ENCODE data around the gene MKNK2.
"Not testable (repeated sequence)": the region's sequence is repeated elsewhere in the genome, so short reads cannot be mapped to it uniquely, and the experiment has no call there.

The MKNK2 gene

DNA sequence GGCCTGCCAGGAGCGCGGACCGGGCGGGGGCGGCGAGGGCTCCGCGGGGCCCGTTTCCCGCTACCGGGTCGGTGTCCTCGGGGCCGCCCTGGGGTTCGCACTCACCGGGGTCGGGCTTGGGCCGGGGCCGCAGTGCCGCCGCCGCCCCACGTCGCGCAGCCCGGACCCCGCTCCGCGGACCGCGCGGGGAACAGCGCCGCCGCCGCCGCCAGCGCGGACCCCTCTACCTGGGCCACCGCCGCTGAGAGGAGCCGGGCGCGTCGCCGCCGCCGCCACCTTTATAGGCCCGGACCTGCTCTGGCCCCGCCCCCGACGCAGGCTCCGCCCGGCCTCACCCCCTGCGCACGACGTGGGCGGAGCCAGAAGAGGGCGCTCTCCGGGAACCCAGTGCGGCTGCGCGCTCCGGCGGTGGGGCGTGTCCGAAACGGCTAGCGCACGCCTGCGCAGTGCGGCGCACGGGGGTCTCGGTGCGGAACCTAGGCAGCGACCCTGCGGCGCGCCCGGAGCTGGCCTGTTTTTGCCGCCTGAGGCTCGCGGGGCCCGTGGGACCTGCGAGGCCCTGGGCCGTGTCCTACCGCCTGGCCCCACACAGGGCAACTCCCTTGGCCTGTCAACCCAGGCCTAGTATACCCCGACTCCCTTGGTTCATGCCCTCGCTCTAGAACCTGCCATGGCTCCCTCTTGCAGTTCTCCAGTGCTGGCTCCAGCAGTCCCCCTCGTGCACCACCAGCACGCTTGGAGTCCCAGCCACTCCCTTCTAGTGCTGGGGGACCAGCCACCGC lies at the start of gene MKNK2:
Gene MKNK2 (minus strand): TSS at position 254 of the 782 bp plus-strand sequence. CDS start 393 bp downstream, outside the sequence.
- FAIRE-seq (peak; percentile 94), DNase-seq (ENCODE audit: insufficient read length, low spot score) (peak; percentile 88)

DNA sequence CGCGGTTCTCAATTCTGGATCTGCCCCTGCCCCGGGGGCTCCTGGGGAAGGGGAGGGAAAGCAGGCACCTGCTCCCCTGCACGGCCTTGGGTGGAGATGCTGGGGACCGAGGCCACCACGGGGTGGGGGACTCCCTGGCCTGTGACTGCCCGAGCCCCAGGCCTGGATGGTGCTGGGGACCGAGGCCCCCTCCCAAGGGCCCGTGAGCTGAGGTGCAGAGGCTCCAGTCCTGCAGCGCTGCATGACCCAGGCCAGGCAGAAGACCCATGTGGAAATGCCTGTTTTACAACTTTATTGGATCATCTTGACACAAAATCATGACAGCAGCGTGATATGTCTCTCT lies 49.6 kb upstream of the MKNK2 start:
- FAIRE-seq (no peak), DNase-seq (ENCODE audit: insufficient read length, low spot score) (no peak)

DNA sequence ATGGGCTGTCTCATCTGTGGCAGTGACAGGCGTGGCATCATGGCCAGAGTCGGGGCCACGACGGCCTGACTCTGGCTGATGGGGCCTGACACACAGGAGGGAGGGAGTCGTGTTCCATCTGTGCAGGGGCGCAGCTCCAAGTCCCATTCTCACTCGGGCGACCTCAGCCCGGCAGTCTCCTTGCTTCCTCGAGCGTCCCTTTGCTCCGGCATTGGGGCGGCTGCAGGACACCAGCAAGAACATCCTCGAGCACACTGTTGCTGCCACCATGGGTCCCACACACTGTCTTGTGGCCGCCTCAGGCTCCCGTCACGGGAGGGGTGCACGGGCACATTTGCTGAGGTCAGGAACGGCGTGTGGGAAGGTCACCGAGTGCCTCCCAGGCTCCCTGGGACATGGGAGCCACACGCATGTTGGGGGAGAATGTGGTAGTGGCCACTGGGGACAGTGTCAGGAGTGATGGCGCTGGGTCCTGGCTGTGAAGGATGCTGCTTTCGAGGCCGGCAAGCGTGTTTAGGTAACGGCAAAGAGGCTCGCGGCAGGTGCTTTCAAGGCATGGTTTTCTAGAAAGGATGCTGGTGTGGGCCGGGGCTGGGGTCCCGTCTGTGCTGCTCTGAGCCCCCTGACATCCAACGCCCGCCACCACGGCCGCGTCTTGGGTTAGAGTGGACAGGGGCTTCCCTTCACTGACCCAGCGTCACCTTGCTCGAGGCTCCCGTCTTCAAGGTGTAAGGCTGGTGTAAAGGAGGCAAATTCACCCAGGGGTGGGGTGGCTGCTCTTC lies 49.1 kb upstream of the MKNK2 start:
- no peak for FAIRE-seq

DNA sequence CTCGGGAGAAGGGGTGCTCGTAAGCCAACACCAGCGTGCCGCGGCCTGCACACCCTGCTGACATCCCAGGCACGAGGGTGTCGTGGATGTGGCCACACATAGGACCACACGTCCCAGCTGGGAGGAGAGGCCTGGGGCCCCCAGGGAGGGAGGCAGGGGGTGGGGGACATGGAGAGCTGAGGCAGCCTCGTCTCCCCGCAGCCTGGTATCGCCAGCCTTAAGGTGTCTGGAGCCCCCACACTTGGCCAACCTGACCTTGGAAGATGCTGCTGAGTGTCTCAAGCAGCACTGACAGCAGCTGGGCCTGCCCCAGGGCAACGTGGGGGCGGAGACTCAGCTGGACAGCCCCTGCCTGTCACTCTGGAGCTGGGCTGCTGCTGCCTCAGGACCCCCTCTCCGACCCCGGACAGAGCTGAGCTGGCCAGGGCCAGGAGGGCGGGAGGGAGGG lies 48.0 kb upstream of the MKNK2 start:
- FAIRE-seq (no peak), DNase-seq (ENCODE audit: insufficient read length, low spot score) (no peak)

More for the DNA sequence above, 49.1 kb upstream of the MKNK2 start:
- no peak for DNase-seq (ENCODE audit: insufficient read length, low spot score)

DNA sequence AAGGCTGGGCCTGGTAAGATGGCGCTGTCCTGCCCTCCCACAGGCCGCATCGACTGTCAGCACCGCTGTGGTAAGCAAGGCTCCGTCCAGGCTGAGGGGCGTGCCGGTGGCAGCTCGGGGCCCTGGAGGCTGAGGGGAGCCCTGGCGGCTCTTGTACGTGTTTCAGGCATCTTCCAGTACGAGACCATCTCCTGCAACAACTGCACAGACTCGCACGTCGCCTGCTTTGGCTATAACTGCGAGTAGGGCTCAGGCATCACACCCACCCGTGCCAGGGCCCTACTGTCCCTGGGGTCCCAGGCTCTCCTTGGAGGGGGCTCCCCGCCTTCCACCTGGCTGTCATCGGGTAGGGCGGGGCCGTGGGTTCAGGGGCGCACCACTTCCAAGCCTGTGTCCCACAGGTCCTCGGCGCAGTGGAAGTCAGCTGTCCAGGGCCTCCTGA lies 46.9 kb upstream of the MKNK2 start:
- FAIRE-seq (no peak), DNase-seq (ENCODE audit: insufficient read length, low spot score) (no peak)

DNA sequence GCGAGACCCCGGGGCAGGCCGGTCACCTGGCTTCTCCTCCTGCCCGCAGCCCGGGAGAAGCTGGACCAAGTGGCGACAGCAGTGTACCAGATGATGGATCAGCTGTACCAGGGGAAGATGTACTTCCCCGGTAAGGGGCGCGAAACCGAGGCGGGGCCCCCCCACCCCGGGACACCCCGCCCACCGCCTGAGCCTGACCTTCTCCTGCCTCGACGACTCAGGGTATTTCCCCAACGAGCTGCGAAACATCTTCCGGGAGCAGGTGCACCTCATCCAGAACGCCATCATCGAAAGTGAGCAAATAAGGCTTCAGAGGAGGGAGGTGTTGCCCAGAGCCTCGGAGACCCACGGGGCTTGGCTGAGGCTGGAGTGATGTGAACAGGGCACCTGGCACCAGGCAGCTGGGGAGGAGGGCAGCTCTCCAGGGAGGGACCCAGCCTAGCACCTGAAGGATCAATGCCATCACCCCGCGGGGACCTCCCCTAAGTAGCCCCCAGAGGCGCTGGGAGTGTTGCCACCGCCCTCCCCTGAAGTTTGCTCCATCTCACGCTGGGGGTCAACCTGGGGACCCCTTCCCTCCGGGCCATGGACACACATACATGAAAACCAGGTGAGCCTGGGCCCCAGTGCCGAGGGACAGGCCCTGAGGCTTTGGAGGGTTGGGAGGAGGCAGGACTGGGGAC lies 46.3 kb upstream of the MKNK2 start:
- FAIRE-seq = peak; percentile 11
- peak; percentile 70 for DNase-seq (ENCODE audit: insufficient read length, low spot score)

DNA sequence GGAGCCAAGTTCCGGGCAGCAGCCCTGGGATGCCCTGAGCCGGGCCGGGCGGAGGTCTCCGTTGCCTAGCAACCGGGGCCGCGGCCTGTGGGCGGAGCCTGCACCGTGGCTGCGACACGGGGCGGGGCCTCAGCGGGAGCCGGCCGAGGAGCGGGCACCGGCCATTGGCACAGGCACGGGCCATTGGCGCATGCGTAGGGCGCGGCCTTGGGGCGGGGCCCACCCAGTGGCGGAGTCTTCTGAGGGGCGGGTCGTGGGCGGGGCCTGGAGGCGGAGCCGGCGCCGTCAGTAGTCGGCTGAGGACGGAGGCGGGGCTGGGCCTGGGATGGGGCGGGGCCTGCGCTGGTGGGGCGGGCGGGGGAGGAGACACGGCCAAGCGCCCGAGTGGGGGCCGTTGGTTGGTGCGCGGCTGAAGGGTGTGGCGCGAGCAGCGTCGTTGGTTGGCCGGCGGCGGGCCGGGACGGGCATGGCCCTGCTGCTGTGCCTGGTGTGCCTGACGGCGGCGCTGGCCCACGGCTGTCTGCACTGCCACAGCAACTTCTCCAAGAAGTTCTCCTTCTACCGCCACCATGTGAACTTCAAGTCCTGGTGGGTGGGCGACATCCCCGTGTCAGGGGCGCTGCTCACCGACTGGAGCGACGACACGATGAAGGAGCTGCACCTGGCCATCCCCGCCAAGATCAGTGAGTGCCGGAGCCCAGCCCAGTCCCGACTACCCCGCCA lies 45.6 kb upstream of the MKNK2 start, which contains the start of gene IZUMO4:
Gene IZUMO4 (plus strand): TSS at position 436 of the 723 bp plus-strand sequence. CDS start 31 bp downstream, at position 467.
- peak; percentile 98 for FAIRE-seq

DNA sequence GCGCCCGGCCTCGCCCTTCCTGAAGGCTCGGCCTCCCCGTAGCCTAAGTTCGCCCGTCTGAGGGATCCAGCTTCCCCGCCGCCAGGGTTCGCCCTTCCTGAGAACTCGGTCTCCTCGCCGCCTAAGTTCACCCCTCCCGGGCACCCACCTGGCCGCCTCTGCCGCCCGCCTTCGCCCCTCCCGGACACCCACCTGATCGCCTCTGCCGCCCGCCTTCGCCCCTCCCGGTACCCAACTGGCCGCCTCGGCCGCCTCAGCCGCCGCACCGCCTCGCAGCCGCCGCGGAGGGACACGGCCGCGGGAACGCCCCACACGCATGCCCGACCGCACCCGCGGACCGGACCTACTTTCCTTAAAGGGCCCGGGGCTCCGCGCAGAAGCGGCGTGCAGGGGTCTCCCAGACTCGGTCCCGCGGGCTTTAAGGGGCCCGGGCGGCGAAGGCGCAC lies 45.0 kb upstream of the MKNK2 start, which contains the start of gene MOB3A:
Gene MOB3A (minus strand): TSS at position 293 of the 446 bp plus-strand sequence. CDS start 17,766 bp downstream, outside the sequence.
- FAIRE-seq = no peak
- DNase-seq (ENCODE audit: insufficient read length, low spot score) = no peak

More for the DNA sequence above, 45.6 kb upstream of the MKNK2 start, which contains the start of gene IZUMO4:
- DNase-seq (ENCODE audit: insufficient read length, low spot score) = peak; percentile 97

DNA sequence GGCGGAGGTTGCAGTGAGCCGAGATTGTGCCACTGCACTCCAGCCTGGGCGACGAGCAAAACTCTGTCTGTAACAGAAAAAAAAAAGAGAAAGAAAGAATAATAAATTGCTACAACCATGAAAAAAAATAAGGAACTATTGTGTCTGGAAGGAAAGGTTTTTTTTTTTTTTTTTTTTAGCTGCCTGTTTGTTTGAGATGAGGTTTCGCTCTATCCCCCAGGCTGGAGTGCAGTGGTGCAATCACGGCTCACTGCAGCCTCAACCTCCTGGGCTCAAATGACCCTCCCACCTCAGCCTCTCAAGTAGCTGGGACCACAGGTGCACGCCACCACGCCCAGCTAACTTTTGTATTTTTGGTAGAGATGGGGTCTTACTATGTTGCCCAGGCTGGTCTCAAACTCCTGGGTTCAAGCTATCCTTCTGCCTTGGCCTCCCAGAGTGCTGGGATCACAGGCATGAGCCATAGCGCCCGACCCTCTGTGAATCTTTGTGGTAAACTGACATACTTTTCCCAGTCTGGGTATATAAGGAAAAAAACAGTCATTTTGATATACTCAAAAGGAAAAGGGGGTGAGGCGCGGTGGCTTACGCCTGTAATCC lies 41.0 kb upstream of the MKNK2 start:
- not testable (repeated sequence) for FAIRE-seq; DNase-seq (ENCODE audit: insufficient read length, low spot score)

DNA sequence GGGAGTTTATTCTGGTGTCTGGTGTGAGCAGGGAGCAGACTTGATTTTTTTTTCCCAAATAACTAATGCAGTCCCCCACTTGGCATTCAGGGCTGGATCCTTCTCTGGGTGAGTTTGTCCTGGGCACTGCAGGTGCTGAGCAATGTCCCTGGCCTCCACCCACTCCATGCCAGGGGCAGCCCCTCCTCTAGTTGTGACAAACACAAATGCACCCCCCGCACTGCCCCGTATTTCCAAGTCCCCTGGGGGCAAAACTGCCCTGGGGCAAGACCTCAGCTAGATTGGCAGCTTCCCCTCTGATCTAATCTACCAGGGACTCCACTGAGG lies 38.6 kb upstream of the MKNK2 start:
- DNase-seq (ENCODE audit: insufficient read length, low spot score) (no peak), FAIRE-seq (no peak)

DNA sequence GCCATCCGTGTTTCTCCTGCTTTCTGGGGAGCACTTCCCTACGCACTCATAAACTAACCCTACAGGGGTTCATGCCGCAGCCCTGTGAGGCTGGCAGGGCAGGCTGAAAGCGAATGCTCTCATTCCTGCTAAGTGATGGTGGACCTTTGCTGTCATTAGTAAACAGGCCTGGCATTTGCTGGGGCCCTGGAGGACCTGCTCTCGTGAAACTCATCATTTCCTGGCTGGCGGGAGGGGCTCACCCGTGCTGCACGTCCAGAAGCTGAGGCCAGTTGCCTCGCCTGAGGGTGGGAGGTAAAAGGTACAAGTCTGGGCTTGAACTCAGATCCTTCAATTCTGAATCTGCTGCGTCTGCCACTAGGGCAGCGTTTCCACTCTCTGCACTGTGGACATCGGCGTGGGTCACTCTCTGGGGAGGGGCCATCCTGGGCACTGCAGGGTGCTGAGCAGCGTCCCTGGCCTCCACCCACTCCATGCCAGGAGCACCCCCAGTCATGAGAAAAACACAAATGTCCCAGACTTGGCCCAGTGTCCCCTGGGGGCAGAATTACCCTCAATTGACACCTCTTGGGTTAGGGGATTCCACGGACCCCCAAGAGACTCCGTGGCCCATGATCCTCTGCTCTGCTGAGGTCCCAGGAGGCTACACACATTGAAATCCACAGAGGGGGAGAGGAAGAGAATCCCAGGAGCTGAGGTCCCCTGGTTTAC lies 38.1 kb upstream of the MKNK2 start:
- DNase-seq (ENCODE audit: insufficient read length, low spot score) (no peak), FAIRE-seq (peak; percentile 86)

DNA sequence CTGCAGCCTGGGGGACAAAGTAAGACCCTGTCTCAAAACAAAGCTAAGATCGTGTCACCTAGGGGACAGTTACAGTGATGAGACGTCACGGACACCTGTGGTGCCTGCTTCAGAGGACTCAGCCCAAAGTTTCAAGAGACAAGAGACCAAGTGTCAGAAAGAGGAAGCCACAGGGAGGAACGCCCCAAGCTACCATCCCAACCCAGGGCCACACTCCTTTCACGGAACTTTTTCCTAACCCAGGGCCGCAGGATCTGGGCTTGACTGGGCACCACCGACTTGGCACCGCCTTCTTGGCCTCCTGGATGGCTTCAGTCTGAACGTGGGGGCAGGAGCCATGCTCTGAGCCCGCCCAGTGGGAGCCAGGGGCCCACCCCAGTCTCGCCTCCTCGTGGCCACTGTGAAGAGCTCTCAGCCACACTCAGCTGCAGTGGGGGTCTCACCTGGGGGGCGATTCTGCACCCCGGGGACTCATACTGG lies 36.6 kb upstream of the MKNK2 start:
- DNase-seq (ENCODE audit: insufficient read length, low spot score) (no peak), FAIRE-seq (peak; percentile 78)

DNA sequence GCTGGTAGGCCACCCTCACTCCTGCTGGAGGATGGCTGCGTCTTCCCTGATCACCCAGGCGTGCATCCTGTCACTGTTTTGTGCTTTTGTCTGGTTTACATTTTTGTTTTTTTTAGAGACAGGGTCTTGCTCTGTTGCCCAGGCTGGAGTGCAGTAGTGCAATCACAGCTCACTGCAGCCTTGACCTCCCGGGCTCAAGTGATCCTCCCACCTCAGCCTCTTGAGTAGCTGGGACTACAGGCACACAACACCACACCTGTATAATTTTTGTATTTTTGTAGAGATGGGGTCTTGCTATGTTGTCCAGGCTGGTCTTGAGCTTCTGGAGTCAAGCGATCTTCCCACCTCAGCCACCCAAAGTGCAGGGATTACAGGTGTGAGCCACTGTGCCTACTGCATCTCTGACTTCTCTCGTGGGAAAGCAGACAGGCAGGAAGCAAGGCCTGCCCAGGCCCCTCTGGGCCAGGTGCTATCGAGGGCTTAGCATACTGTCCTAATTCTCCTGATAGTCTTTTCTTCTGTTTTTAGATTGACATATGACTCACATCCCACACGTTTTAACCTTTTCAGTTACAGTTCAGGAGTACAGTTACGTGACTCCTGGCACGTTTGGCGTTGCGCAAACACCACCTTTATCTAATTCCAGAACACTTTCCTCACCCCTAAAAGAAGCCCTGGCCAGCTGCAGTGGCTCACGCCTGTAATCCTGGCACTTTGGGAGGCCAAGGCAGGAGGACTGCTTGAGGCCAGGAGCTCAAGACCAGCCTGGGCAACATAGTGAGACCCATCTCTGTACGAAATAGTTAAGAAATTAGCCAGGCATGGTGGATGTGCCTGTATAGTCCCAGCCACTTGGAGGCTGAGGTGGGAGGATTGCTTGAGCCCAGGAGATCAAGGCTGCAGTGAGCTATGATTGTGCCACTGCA lies 35.9 kb upstream of the MKNK2 start:
- peak; percentile 90 for FAIRE-seq
- DNase-seq (ENCODE audit: insufficient read length, low spot score) = not testable (repeated sequence)

DNA sequence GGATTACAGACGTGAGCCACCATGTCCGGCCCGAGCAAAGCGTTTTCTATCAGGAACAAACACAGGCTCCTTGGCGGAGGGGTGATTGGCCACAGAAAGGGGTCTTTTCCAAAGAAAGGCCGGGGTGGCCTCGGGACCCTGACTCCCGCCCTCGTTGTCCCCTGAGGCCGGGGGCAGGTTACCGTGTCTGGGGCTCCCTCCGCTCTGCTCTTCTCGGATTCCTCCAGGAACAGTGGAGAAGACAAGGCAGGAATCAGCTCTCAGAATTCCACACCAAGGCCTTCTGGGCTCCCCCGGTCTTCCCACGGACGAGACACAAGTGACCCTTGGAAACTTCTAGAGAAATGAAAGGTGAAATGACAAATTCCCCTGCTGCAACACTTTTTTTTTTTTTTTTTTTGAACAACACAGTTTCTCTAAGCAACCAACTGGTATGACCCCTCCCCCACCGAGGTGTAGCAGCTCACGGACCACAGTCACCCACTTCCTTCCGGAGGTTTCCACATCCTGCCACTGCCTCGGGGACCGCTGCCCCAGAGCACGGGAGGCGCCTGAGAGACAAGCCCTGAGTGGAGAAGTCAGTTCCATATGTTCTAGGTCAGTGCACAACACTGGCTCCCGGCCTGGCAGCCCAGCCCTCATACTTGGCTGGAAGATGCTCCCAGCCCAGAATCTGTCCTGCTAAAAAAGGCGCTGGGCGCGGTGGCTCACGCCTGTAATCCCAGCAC lies 34.1 kb upstream of the MKNK2 start:
- peak; percentile 74 for DNase-seq (ENCODE audit: insufficient read length, low spot score)
- FAIRE-seq = peak; percentile 99

DNA sequence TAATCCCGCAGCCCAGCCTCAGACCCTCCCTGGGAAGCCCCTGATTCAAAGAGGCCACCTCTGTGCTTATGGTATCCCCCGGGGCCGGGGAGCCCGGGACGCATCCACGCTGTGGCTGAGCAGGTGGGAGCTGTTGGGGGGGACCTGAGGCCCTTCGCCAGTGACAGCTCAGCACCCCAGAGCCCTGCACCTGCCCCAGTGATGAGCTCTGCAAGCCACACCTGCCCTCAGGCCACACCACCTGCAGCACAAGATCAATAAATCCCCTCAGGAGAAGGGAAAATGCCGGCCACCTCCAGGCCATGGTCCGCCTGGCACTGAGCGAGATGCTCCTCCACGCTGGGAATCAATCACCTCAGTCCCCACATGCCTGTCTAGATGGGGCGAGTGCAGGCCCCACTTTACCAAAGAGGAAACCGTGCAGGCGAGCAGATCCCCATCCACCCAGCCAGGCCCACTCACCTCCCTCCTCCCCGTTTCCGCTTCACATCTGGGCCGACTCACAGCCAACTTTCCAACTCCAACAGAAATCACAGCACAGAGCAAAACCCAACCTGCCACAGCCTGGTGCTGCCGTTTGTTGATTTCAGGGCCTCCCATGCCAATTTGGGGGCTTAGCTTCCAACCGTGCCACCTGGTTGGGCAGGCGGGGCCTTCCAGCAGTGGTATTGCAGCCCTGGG lies 32.3 kb upstream of the MKNK2 start:
- peak; percentile 74 for DNase-seq (ENCODE audit: insufficient read length, low spot score)
- FAIRE-seq = peak; percentile 94

DNA sequence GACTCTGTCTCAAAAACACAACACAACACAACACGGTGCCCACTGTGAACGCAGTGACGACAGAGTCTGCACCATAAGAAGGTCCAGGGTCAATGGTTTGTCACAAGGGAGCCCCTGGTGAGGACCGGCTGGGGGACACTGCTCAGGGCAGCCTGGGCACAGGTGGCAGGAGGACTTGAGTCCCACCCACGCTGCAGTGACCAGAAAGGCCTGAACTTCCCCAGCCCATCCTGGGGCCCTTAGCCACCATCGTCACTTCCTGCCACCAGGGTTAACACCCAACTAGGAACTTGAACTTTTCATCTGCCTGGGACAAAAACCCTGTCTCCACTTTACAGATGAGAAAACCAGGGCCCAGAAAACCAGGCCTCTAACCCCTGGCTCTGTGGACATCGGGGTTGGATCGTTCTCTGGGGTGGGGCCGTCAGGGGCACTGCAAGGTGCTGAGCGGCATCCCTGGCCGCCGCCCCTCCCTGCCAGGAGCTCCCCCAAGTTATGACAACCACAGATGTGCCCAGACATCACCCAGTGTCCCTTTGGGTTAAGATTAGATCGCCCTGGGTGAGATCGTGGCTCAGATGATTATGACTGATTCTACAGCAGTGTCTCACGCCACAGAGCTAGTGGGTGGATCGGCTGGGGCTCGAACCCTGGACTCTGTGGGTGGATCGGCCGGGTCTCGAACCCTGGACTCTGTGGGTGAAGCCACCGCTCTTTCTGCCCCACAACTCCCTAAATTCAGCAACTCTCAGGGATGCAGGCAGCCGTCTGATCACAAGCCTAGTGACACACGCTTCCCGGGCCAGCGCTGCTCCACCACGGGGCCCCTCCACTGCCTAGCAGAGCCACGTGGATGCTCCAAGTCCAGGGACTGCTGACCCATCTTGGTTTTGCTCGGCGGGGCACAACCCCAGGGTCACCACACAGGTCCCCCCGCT lies 31.1 kb upstream of the MKNK2 start:
- peak; percentile 57 for DNase-seq (ENCODE audit: insufficient read length, low spot score)
- peak; percentile 97 for FAIRE-seq

Data from GM19239 (cell line).